ENCODE data around the gene ST7.

- no peak for TF ChIP-seq POLR2A (IDR thresholded peaks at IDR 0.05; ENCODE audit: low read depth, low read length)
- no peak for TF ChIP-seq CTCF (IDR thresholded peaks at IDR 0.05; ENCODE audit: extremely low read depth in 1 of 2, insufficient read depth in 1 of 2, low read depth in 1 of 2, low read length in 2 of 2)
- no peak for TF ChIP-seq FOS (IDR thresholded peaks at IDR 0.05; ENCODE audit: borderline replicate concordance, insufficient read depth, low read length)
- TF ChIP-seq POLR2AphosphoS5 (IDR thresholded peaks at IDR 0.05; ENCODE audit: insufficient read depth, low read depth, low read length), result no peak
- no peak for TF ChIP-seq MAX (IDR thresholded peaks at IDR 0.05; ENCODE audit: insufficient read depth, insufficient read length)
Observed at GRCh38 chr7:117279203-117279602, 325.9 kb downstream of the ST7 start.

All from endothelial cell of umbilical vein (primary cell).